NCI-H2107 treated with DMSO at 0.1 percent for 48 hours (cell line): ENCODE data around the gene SEMA3B.

ENCODE experiments used
- DNase-seq: peaks from one replicate; lab custom pipeline; 2025; ENCODE audit not compliant: unreplicated experiment; lab: John Stamatoyannopoulos, UW

The SEMA3B gene

DNA sequence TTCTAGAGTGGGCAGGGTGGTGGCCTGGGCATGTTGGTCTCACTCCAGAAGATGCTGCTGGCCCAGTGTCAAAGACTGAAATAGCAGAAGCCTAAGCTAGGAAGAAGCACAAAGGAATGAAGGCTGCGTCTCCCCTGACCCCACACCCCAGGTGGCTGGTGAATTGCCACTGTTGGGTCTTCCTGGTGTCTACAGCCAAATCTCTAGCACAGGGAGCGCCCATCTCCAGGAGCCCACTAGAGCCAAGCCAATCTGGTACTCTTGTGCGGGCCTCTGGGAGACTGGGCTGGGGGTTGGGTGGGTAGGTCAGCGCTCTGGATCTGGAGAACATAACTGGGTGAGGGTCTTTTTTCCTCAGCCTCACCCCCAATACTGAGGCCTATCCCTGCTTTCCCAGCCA is 58.2 kb downstream of the SEMA3B start:
- no peak for DNase-seq
